ENCODE results near the gene ADO. TPM values are rescaled to one million over a fixed set of nuclear protein-coding genes. Genes with fewer than 3 reads are reported as not detected.

Gene ADO
- polyA plus RNA-seq, 1 of the 3 experiments (the other 2 are of a cell fraction): 6.9 TPM

DNA sequence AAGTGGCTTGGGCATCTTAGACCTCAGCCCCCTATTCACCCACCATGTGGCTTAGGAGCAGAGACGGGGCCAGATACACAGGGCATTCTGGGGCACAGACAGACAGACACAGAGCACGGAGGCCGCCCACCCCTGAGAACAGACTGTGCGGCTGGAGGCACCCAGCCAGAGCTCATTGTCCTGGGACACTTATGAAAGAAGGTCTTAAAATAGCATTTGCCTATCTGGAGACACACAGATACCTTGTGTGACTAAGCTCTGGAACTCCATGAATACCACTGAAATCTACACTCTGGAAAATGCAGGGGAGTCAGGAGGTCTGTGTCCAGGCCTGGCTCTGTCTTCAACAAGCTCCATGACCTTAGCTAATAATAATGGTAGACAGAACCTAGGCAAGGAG lies 41.4 kb upstream of the ADO start:
- Histone ChIP-seq H3K9me2 (no peaks in the 10 kb centered on the region), H4K20me1 (ENCODE audit: insufficient read depth) (no peaks in the 10 kb centered on the region), H3K4me2 (no peak overlapping the region), H3K27me3 (ENCODE audit: insufficient read depth) (no peaks in the 10 kb centered on the region), H3K27ac (ENCODE audit: low read depth in 2 of 2, low read length in 1 of 2) (no peak overlapping the region), H3K4me1 (ENCODE audit: control insufficient read depth in 1 of 2, insufficient read depth in 2 of 2, low read depth in 1 of 2, low read length in 1 of 2) (no peaks in the 10 kb centered on the region), H3K79me2 (ENCODE audit: insufficient read depth) (no peaks in the 10 kb centered on the region), H2AFZ (ENCODE audit: low read depth) (no peak overlapping the region), H3K4me3 (ENCODE audit: low read depth in 2 of 2, low read length in 1 of 2) (no peak overlapping the region), H3K9ac (no peak overlapping the region), H3K36me3 (replicated peaks in 1 of 2; ENCODE audit: control insufficient read depth in 1 of 2, insufficient read depth in 2 of 2, low read length in 1 of 2) (no peaks in the 10 kb centered on the region), H3K9me3 (no peaks in the 10 kb centered on the region), H3F3A (replicated peaks; ENCODE audit: insufficient read depth) (no peaks in the 10 kb centered on the region)
- POLR2A ChIA-PET: no interaction called here
- CTCF ChIA-PET: no interaction called here
- TF ChIP-seq YY1 (IDR thresholded peaks at IDR 0.05; ENCODE audit: low read depth) (no peak), CHD2 (IDR thresholded peaks at IDR 0.05; ENCODE audit: low read length, partially characterized antibody) (no peak), RFX5 (IDR thresholded peaks at IDR 0.05; ENCODE audit: low read length) (no peak), RCOR1 (IDR thresholded peaks at IDR 0.05; ENCODE audit: low read length) (no peak), GABPA (IDR thresholded peaks at IDR 0.05; ENCODE audit: low read depth) (no peak), MXI1 (IDR thresholded peaks at IDR 0.05; ENCODE audit: low read depth, low read length) (no peak), EZH2phosphoT487 (IDR thresholded peaks at IDR 0.05; ENCODE audit: borderline replicate concordance, low read depth) (no peak)
- TF ChIP-seq, protein P1, sequence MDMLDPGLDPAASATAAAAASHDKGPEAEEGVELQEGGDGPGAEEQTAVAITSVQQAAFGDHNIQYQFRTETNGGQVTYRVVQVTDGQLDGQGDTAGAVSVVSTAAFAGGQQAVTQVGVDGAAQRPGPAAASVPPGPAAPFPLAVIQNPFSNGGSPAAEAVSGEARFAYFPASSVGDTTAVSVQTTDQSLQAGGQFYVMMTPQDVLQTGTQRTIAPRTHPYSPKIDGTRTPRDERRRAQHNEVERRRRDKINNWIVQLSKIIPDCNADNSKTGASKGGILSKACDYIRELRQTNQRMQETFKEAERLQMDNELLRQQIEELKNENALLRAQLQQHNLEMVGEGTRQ (IDR thresholded peaks at IDR 0.05; ENCODE audit: borderline replicate concordance, low read depth, low read length): no peak
- TF ChIP-seq, protein P2, sequence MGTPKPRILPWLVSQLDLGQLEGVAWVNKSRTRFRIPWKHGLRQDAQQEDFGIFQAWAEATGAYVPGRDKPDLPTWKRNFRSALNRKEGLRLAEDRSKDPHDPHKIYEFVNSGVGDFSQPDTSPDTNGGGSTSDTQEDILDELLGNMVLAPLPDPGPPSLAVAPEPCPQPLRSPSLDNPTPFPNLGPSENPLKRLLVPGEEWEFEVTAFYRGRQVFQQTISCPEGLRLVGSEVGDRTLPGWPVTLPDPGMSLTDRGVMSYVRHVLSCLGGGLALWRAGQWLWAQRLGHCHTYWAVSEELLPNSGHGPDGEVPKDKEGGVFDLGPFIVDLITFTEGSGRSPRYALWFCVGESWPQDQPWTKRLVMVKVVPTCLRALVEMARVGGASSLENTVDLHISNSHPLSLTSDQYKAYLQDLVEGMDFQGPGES (IDR thresholded peaks at IDR 0.05; ENCODE audit: low read depth, low read length): no peak
- WGBS (ENCODE audit: low lambda C conversion rate): 72% methylated on average over 4 of the region's 4 CpGs
- no peak for DNase-seq

DNA sequence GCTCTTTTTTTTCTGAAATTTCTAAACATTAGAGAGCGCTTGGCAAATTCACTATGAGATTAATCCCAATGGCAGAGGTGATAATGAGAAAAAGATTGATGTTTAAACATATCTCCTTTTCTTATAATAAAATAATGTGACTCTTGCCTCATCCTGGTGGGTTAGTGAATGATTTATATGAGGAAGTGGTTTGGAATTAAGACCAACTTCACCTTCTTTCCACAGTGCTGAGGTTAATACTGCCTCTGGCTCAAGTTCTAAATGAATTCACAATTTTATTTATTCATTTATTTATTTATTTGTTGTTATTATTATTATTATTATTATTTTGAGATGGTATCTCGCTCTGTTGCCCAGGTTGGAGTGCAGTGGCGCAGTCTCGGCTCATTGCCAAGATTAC lies 40.5 kb upstream of the ADO start:
- POLR2A ChIA-PET: no interaction called here
- no peaks in the 10 kb centered on the region for H3K79me2 ChIP-seq (ENCODE audit: insufficient read depth)
- H2AFZ ChIP-seq (ENCODE audit: low read depth): no peak overlapping the region
- no peak overlapping the region for H3K9ac ChIP-seq
- WGBS (ENCODE audit: low lambda C conversion rate): 86% methylated on average over 4 of the region's 4 CpGs
- CTCF ChIA-PET: no interaction called here
- DNase-seq: no peak
- no peaks in the 10 kb centered on the region for H3K4me1 ChIP-seq (ENCODE audit: control insufficient read depth in 1 of 2, insufficient read depth in 2 of 2, low read depth in 1 of 2, low read length in 1 of 2)
- no peak overlapping the region for H3K4me2 ChIP-seq
- H3F3A ChIP-seq (replicated peaks; ENCODE audit: insufficient read depth): no peaks in the 10 kb centered on the region
- no peaks in the 10 kb centered on the region for H3K27me3 ChIP-seq (ENCODE audit: insufficient read depth)
- no peaks in the 10 kb centered on the region for H3K9me3 ChIP-seq
- TF ChIP-seq, protein P3, sequence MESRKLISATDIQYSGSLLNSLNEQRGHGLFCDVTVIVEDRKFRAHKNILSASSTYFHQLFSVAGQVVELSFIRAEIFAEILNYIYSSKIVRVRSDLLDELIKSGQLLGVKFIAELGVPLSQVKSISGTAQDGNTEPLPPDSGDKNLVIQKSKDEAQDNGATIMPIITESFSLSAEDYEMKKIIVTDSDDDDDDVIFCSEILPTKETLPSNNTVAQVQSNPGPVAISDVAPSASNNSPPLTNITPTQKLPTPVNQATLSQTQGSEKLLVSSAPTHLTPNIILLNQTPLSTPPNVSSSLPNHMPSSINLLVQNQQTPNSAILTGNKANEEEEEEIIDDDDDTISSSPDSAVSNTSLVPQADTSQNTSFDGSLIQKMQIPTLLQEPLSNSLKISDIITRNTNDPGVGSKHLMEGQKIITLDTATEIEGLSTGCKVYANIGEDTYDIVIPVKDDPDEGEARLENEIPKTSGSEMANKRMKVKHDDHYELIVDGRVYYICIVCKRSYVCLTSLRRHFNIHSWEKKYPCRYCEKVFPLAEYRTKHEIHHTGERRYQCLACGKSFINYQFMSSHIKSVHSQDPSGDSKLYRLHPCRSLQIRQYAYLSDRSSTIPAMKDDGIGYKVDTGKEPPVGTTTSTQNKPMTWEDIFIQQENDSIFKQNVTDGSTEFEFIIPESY (IDR thresholded peaks at IDR 0.05; ENCODE audit: borderline replicate concordance, low read depth): no peak
- TF ChIP-seq, protein P4, sequence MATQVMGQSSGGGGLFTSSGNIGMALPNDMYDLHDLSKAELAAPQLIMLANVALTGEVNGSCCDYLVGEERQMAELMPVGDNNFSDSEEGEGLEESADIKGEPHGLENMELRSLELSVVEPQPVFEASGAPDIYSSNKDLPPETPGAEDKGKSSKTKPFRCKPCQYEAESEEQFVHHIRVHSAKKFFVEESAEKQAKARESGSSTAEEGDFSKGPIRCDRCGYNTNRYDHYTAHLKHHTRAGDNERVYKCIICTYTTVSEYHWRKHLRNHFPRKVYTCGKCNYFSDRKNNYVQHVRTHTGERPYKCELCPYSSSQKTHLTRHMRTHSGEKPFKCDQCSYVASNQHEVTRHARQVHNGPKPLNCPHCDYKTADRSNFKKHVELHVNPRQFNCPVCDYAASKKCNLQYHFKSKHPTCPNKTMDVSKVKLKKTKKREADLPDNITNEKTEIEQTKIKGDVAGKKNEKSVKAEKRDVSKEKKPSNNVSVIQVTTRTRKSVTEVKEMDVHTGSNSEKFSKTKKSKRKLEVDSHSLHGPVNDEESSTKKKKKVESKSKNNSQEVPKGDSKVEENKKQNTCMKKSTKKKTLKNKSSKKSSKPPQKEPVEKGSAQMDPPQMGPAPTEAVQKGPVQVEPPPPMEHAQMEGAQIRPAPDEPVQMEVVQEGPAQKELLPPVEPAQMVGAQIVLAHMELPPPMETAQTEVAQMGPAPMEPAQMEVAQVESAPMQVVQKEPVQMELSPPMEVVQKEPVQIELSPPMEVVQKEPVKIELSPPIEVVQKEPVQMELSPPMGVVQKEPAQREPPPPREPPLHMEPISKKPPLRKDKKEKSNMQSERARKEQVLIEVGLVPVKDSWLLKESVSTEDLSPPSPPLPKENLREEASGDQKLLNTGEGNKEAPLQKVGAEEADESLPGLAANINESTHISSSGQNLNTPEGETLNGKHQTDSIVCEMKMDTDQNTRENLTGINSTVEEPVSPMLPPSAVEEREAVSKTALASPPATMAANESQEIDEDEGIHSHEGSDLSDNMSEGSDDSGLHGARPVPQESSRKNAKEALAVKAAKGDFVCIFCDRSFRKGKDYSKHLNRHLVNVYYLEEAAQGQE (IDR thresholded peaks at IDR 0.05; ENCODE audit: low read depth, low read length): no peak
- TF ChIP-seq JUND (IDR thresholded peaks at IDR 0.05): no peak
- no peaks in the 10 kb centered on the region for H4K20me1 ChIP-seq (ENCODE audit: insufficient read depth)
- H3K27ac ChIP-seq (ENCODE audit: low read depth in 2 of 2, low read length in 1 of 2): no peak overlapping the region
- H3K36me3 ChIP-seq (replicated peaks in 1 of 2; ENCODE audit: control insufficient read depth in 1 of 2, insufficient read depth in 2 of 2, low read length in 1 of 2): no peaks in the 10 kb centered on the region
- H3K4me3 ChIP-seq (ENCODE audit: low read depth in 2 of 2, low read length in 1 of 2): no peak overlapping the region
- H3K9me2 ChIP-seq: no peaks in the 10 kb centered on the region

Data from SK-N-SH (cell line).